Left ventricle myocardium superior (tissue), 1 donor: ENCODE data around the gene GALT. TPM values are rescaled to one million over a fixed set of nuclear protein-coding genes. Genes with fewer than 3 reads are reported as not detected.
A peak's percentile ranks its signal among the peaks of the same experiment; 100 is the strongest.

Source experiments
- ATAC-seq: fragments of 200-7000 bp; cut with Tn5 transposase; one replicate; pipeline ENCODE4 v1.9.1; 2020; ENCODE audit warnings: mild to moderate bottlenecking, moderate library complexity
- DNase-seq: peaks from one replicate; pipeline ENCODE4 v3.0.0-alpha.2; 2020
- intact Hi-C: fragments of 100-400 bp; cut with micrococcal nuclease; formaldehyde crosslinking; loops from one replicate; pipeline ENCODE4 v1.11.0; 2022
- total RNA-seq: library from RNA; stranded (reverse); fragmentation: NEBNext Ultra II Directional; extraction: Animal tissue kit (Norgen Biotek cat#: 25700); gene quantifications from one replicate; pipeline ENCODE4 v1.2.1, GENCODE V29; 2021
- donor health status: DM: no; HTN: yes; CAD: no; lungs with severe emphysema.

Gene GALT
- total RNA-seq, 1 donor from 2014 or later, result 61.2 TPM

DNA sequence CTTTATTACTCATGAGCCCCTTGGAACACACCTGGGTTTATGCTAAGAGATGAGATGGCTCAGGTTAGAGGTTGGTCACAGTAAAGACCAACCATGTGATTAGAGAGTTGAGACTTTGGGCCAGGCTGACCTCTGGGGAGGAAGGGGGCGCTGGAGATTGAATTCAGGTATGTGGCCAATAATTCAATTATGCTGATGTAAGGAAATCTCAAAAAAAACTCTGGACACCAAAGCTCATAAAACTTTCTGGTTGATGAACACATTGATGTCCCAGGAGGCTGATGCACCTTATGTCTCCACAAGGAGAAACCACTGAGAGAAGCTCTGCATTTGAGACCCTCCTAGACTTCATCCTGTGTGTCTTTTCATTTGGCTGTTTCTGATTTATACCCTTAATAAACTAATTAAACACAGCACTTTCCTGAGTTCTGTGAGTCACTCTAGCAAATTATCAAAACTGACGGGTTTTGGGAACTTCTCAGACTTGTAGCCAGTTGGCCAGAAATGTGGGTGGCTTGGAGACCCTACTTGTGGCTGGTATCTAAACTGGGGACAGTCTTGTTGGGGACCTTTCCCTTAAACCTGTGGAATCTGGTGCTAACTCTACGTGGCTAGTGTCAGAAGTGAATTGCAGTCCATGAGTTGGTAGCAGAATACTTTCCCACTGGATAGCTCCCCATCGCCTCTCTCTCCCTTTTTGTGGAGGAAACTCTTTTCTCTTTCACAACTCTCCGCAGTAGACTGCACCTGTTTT, 23.5 kb downstream of the GALT start:
- ATAC-seq, result no peak
- DNase-seq, result no peak
- intact Hi-C loops, result no loop called here

DNA sequence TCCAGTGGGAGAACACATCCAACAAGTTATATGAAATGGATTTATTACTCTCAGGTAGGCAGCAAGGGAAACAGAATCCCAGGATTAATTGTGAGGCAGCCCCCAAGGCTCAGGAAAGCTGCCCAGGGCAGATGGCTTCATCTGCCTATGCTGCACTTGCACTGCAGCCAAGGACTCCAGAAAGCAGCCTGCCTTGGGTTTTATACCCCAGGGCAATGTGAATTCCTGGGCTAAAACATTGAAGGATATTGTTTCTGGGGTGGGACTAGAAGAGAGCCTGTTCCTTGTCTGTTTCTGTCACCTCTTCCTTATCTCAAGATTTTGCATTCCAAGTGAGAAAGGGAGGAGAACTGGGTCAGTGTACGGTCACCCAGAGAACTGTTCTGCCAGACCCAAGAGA, 24.8 kb downstream of the GALT start:
- intact Hi-C loops, result no loop called here
- DNase-seq, result no peak
- ATAC-seq, result no peak

DNA sequence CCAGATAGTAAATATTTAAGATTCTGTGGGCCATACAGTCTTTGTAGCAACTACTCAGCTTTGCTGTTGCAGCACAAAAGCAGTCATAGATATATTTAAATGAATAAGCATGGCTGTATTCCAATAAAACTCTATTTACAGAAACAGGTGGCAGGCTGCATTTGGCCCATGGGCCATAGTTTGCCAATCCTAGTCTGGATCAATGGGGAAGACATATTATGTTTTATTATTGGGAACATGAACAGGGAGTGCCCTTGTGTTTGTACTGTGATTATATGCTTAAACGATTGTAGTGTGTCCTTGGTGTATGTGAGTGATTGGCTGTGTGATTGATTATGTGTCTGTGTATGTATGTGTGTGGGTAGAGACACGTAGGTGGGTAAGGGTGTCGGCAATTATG, 28.0 kb downstream of the GALT start:
- no peak for ATAC-seq

DNA sequence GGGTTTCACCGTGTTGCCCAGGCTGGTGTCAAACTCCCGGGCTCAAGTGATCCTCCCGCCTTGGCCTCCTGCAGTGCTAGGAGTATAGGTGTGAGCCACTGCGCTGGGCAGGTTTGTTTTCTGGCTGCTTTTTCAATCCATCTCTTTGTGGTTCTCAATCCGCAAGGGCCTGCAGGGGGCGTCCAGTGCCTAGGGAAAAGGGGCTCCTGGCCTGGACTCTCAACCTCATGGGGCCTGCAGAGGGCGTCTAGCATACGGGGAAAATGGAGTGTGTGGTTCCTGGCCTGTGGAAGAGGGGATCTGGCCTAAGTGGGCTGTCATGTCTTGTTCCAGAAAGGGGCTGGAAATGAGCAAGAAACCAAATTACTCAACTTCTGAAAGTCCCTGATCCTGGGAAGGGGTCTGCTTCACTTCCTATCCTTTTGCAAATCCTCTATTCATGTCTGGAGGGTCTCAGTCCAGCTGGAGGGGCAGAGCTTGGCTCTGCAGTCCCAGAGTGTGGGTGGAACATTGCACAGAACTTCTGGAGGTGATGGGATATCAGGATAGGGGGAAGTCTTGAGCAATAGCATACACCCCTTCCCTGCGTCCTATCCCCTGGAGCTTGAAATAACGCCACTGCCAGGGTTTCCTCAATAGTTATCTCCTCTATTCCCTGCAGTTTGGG, 28.7 kb downstream of the GALT start:
- DNase-seq, result peak; percentile 73
- ATAC-seq, result peak; percentile 65
- intact Hi-C loops, result no loop called here

More for the DNA sequence above, 28.0 kb downstream of the GALT start:
- intact Hi-C loops, result no loop called here
- DNase-seq, result no peak

DNA sequence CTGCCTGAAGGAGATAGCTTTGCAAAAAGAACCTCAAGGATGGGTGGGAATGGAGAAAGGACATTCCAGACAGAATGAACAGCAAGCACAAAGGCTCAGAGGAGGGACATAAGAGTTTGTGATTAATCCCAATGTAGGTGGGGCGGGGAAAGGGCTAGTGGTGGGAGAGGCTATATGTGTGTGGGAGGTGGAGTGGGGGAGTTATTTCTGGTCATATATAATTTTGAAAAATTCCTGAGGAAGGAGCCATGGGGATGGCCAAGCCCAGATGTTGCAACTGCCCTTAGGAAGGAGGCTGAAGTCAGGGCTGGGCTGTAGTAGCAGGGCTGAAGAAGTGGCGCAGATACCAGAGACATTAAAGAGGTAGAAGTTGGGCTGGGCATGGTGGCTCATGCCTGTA, 29.4 kb downstream of the GALT start:
- intact Hi-C loops, result no loop called here
- no peak for ATAC-seq
- DNase-seq, result no peak

DNA sequence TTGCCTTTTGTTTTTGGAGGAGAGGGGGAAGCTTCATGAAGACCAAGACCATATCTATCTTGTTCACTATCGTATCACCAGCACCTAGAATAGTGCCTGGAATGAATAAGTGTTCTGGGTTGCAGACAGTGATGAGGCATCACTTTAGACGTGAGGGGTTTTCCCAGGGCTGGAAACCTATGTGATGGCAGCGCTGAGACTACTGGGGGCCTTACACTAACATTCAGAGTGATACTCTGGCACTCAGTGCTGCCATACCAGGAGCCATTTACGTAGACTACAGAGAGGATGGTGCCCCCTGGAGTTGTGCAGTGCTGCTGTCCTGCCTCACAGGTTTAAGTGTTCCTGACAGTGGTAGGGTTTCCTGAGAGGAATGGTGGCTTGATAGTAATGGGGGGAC, 37.7 kb downstream of the GALT start:
- intact Hi-C loops, result no loop called here
- ATAC-seq (no peak), DNase-seq (no peak)

DNA sequence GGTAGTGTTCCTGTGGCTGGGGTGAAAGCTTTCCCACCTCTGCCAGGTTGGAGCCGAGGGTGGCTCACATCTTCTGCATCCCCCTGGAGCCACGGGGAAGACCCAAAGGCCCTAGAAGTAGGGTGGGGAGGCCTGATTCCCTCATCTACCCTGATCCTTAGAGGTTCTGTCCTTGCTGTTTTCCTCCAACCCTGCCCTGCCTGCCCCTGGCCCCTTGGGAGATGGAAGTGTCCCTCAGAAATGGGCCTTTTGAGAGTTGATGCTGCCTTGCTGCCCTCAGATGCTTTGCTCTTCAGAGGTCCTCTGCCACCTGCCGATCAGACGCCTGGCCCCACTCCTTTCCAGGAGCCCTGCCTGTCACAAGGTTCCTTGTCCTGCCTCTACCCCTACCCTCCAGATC, 38.3 kb downstream of the GALT start:
- DNase-seq (no peak), ATAC-seq (no peak)
- intact Hi-C loops, result no loop called here

DNA sequence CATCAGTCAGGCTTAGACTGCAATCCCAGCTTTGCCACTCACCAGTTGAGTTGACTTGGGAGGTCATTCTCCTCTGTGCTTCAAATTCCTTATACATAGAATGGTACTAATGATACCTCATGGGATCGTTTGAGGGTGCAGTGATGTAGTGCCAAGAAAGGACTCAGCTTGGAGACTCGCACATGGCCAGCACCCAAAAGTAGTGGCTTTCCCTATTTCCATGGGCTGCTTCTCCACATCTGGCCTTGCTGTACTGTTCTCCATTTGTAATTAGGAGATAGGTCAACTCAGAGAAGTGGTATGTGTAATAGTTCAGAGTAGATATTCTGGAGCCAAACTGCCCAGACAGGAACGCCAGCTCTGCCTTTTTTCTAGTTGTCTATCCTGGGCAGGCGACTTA, 39.1 kb downstream of the GALT start:
- intact Hi-C loops, result no loop called here
- no peak for ATAC-seq
- no peak for DNase-seq

DNA sequence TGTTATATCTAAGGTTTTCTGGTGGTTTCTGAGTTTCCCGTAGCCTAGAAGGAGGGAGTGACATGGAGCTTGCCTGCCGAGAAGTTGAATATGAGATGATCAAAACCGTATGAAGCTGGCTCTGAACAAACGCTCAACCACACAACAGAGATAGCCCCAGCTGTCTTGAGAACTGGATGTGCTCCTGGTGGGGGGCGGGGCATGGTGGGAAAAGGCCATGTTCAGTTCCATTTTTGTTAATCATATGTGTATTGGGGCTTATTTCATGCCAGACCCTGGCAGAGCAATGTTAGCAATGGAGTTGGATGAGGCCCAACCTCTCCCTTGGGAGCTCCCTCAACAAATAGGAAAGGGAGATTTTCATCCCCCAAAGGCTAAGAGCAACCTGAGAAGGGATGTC, 39.8 kb downstream of the GALT start:
- intact Hi-C loops, result no loop called here
- DNase-seq (peak; percentile 55), ATAC-seq (peak; percentile 65)

DNA sequence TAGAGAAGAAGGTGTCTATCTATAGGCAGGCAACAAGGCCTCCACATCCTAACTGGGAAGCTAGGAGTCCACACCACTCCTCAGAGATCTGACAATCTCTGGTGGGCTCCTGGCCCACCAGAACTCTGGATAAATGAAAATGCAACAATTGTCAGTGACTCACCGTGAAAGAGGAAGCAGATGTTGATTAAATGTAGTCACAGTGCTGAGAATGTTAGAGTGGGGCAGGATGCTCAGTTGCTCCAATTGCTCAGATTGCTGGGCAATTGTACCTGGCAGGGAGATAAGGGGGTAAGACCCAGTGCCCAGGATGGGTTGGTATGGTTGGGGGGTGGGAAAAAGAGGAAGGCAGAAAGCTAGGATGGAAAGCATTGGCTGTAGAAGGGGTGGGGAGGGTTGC, 40.3 kb downstream of the GALT start:
- ATAC-seq (no peak), DNase-seq (no peak)

DNA sequence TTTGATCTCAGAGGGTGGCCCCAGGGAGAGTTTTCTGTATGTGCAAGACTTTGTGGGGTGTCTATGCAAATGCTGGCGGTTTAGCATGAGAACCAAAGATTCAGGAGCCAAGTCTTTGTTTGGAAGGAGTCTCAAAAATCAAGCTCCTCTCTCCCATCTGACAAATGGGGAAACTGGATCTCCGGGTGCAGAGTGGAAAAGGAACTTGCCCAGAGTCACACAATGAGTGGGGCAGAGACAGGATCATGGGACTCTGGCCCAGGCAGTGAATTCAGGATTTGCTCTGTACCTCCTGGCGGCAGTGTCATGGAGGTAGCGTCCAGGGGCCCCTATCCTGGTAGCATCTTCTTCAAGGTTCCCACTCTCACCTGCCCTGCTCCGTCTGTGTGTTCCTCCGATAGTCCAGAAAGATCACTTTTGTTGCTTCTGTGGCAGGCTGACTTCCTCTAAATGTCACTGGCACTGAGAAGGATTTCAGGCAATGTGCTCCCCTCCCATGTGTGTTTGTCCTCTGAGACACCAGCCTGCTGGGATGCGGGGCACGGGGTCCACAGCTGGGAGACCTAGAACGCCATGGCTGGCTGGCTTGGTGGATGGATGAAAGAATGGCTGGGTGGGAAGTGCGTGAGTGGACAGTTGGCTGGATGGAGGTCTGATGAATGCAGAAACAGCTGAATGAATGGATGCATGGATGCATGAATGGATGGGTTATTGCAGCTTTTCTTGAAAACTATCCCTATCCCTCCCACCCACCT, 41.0 kb downstream of the GALT start:
- DNase-seq, result no peak
- no peak for ATAC-seq
- intact Hi-C loops, result no loop called here

More for the DNA sequence above, 40.3 kb downstream of the GALT start:
- intact Hi-C loops, result no loop called here

DNA sequence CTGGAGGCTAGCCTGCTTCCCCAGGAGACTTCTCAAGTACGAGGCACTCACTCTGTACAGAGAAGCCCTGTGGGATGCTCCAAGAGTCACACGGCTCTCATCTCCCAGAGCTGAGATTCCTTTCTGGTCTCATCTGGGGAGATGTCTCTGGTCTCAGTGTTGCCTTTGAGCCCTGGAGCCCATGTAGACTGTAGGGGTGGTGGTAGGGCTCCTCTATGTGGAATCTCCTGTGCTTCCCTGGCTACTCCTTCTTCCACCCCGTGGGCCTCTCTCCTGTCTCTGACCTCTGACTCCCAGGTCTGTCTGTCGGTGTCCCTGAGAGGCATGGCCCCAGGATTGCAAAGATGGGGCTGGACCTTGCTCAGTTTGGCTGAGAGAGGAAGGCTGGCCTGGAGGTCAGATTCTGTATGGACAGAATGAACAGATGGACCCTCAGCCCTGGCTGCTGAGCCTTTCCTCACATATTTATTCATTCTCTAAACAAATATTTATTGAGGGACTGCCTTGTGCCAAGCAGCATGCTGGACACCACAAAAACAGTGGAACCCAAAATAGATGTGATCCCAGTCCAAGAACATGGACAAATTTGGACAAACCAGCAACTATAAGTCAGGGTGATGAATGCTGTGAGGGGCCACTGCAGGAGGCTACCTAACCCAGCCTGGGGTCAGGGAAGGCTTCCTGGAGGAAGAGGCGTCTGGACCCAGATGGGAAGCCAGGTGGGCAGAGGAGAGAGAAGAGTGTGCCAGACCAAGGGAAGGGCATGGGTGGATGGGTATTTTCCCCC, 42.0 kb downstream of the GALT start:
- intact Hi-C loops, result no loop called here
- ATAC-seq (no peak), DNase-seq (no peak)

DNA sequence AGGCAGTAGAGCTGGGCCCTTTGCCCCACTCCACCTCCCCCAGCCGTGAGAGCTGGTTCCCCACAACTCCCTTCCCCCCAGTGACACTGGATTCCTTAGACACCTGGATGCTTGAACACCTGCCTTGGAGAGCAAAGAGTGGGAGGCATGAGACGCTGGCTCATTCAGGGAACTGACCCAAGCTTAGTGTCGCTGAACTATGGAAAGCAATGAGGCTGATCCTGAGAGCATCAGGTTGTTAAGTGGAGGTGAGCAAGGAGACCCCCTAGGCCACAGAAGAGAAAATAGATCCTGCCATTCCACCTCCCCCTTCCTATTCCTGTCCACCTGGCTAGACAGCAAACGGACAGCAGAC, 42.6 kb downstream of the GALT start:
- intact Hi-C loops, result no loop called here
- ATAC-seq, result no peak
- DNase-seq, result no peak

DNA sequence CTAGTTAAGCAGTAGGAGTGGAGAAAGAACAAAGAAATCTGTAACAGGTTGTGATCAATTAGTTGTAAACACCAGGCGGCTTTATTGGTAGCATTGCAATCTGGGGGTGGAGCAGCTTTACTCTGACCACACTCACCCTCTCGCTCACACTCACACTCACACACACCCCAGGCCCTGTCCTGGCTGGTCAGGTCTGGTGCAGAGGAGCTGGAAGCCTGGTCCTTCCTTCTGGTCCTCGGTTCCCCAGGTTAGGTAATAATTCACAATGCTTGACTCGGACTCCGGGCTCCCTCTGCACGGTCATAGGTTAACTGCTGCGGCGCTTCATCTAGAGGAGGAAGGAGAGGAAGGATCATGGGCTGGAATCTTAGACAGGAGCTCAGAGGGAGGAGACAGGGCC, 43.0 kb downstream of the GALT start:
- intact Hi-C loops, result no loop called here
- ATAC-seq (no peak), DNase-seq (no peak)

DNA sequence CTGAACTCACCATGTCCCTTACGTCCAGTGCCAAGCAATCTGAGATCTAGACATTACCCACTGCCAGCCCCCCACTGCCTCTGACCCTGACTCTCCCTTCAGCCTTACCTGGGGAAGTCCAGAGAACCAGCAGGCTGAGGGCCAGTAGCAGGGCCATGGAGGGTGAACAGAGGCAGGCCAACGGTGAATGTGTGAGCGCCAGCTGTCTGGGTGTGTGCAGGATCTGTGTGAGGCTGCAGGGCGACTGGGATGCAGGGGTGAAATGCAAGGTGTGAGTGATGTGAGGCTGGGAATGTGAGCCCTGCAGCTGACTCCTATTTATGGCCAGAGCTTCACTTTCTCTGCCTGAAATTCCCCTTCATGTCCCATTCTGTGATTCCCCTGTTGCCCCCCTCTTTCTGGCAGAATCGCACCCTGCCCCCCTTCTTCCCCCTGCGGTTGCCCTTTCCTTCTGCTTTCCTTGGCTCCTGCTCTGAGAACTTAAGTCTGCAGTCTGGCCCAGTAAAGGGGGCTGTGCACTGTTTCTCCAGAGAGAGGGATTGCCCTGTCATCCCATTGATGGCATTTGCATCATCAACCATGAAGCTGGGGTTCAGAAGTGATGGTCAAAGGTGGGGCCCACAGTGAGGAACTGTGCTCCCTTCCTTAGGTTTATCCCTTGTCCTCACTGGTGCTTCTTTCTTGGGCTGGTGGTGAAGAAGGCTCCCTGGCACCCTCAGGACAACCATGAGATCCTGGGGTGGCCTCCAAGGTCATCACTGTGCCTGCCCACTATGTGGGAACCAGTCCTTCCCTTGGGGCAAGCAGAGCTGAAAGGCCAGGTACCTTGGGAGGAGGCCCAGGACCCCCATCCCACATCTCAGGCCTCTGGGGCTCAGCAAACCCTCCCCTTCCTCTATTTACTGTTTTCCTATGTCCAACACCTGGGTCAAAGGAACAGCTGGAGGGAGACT, 44.8 kb downstream of the GALT start, which contains the start of gene CCL19:
Gene CCL19, minus strand, starts transcription at position 294 of the 953 bp plus-strand sequence. Its CDS starts 137 bp downstream, at position 157.
- DNase-seq (no peak), ATAC-seq (no peak)
- intact Hi-C loops, result no loop called here

DNA sequence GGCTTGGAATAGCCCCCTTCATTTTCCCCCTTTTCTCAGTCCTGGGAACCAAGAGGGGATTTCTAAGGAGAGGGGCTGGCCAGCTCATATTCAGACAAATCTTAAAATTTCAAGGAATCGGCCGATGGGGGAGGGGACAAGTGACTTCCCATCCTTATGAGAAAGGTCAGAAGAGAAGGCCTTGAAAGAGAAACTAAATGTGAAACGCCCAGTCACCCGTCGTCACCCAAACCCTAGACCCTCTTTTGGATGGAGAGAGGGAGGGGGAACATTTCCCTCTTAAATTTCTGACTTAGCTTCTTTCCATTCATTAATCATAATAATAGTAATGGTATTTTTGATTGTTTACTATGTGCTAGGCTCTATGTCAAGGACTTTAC, 45.5 kb downstream of the GALT start:
- ATAC-seq (no peak), DNase-seq (no peak)
- intact Hi-C loops, result no loop called here

DNA sequence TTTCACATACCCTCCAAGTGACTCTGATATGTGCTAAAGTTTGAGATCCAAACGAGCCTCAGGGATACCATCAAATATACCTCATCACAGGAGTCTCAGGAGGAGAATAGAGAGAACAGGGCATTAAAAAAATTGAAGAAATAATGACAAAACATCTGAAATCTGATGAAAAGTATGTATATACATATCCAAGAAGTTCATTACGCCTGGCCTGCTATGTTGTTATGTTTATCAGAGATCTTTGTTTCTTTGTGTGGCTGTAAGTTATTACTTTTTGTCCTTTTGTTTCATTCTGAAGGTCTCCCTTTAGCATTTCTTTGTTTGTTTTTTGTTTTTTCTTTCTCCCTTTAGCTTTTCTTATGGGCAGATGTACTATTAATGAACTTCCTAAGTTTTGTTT, 47.1 kb downstream of the GALT start:
- no peak for ATAC-seq
- intact Hi-C loops, result no loop called here
- DNase-seq, result no peak

DNA sequence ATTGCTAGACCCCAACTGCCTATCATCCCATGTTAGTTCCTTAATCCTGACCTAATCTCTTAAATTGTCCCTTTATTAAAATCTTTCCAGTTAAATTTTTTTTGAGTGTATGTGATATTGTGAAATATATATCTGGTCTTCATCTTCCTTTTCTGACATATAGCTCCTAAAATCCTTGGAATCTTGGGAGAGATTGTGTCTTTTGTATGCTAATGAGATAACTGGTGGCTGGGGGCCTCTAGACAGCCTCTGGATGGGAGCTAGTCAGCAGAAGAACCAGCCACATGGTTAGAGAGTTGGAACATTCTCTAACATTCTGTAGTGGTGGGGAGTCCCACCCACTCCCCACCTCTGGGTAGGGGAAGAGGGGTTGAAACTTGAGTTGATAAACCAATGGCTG, 48.3 kb downstream of the GALT start:
- ATAC-seq (no peak), DNase-seq (no peak)
- intact Hi-C loops, result no loop called here
